ENCODE results near the gene ULK3. TPM values are rescaled to one million over a fixed set of nuclear protein-coding genes. Genes with fewer than 3 reads are reported as not detected.

Gene ULK3
- total RNA-seq, 1 donor from 2014 or later = 52.1 TPM

DNA sequence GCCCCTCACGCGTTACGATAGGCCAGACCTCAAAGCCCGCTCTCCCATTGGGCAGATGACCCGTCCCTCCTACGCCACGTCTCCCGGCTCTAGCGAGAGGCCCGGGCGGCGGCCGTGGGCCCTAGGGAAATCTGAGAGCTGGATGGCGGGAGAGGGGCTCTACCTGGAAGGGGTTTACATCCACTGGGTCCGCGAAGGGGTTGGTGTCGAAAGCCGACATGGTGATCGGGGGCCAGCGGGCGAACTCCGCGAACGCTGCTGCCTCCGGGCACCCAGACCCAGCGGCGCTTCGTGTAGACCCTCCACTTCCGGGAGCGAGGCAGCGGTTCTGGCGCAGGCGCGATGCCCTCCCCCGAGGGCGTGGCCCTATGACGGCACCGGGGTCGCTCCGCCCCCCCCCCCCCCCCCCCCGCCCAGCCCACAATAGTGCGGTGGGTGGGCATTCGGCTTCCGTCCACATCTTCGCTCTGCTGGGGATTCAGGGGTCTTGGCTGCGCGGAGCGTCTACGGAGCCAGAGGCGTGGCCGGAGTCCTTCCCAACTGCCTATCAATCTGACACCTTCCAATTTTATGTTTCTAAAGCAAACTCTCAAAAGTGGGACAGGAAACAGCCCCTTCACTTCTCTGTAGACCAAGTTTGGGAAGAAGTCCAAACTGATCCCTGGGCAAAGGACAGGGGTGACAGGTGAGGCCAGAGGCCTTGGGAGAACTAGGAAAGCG lies 30.2 kb upstream of the ULK3 start, which contains the start of gene SCAMP2:
Gene SCAMP2 (minus strand): TSS at position 330 of the 720 bp plus-strand sequence. CDS start 110 bp downstream, at position 220.
- Mint-ChIP-seq H3K27ac (peak within 1 kb of the TSS; percentile 94), H3K9me3 (no peaks in the 10 kb centered on the region), H3K4me1 (peaks cover 50% of the 10 kb centered on the region), H3K36me3 (ENCODE audit: low read depth) (peaks cover 31% of the 10 kb centered on the region), H3K4me3 (peak within 1 kb of the TSS; percentile 90), H3K27me3 (no peaks in the 10 kb centered on the region)
- peak; percentile 93 for ATAC-seq (ENCODE audit: low read depth)
- ChIA-PET CTCF (interaction anchor here (0.9 to 1.3 kb wide), 2 partner anchors 28 to 29 kb away, joined by 5 to 7 read pairs; no protein-coding TSS in a partner anchor), POLR2A (interaction anchor here (0.5 to 2.6 kb wide), 16 partner anchors 10 to 767 kb away, joined by 3 to 17 read pairs (median 4); partner anchors contain the start of genes FAM219B, IMP3, MPI and SIN3A)
- DNase-seq = peak; percentile 90
- intact Hi-C loops (cut with micrococcal nuclease) = loop anchor here (1.0 to 2.0 kb wide), 7 partner anchors 17 to 332 kb away; partner anchors contain the start of genes ARID3B, CLK3, COX5A and FAM219B
- TF ChIP-seq, protein P1, sequence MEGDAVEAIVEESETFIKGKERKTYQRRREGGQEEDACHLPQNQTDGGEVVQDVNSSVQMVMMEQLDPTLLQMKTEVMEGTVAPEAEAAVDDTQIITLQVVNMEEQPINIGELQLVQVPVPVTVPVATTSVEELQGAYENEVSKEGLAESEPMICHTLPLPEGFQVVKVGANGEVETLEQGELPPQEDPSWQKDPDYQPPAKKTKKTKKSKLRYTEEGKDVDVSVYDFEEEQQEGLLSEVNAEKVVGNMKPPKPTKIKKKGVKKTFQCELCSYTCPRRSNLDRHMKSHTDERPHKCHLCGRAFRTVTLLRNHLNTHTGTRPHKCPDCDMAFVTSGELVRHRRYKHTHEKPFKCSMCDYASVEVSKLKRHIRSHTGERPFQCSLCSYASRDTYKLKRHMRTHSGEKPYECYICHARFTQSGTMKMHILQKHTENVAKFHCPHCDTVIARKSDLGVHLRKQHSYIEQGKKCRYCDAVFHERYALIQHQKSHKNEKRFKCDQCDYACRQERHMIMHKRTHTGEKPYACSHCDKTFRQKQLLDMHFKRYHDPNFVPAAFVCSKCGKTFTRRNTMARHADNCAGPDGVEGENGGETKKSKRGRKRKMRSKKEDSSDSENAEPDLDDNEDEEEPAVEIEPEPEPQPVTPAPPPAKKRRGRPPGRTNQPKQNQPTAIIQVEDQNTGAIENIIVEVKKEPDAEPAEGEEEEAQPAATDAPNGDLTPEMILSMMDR (IDR thresholded peaks at IDR 0.05) = no peak

DNA sequence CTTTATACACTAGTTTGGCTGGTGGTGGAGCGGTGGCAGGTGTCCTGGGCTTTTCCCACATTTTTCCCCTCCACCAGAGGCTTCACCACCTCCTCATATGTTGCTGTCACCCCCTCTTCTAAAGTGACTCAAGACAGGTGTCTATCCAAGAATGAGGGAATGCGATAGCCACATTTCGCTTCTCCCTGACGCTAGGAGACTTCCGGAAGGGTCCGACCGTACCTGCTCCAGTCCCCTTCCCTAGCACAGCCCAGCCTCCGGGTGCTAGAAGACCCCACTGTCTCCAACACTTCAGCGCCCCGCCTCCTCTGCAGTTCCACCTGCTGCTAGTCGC lies 29.7 kb upstream of the ULK3 start:
- TF ChIP-seq, protein P1 (IDR thresholded peaks at IDR 0.05) = no peak
- H3K4me1 Mint-ChIP-seq = peaks cover 56% of the 10 kb centered on the region
- POLR2A ChIA-PET = interaction anchor here (0.6 to 2.6 kb wide), 10 partner anchors 10 to 579 kb away, joined by 3 to 17 read pairs (median 10); partner anchors contain the start of genes FAM219B, MPI, PPCDC and SIN3A
- DNase-seq (no peak), ATAC-seq (ENCODE audit: low read depth) (no peak)
- peak overlapping the region; percentile 90 for H3K4me3 Mint-ChIP-seq
- H3K27ac Mint-ChIP-seq = peak overlapping the region; percentile 94
- H3K27me3 Mint-ChIP-seq = no peaks in the 10 kb centered on the region
- peaks cover 36% of the 10 kb centered on the region for H3K36me3 Mint-ChIP-seq (ENCODE audit: low read depth)
- CTCF ChIA-PET = interaction anchor here (1.3 kb wide), 1 partner anchor 29 kb away, joined by 5 read pairs; no protein-coding TSS in a partner anchor
- H3K9me3 Mint-ChIP-seq = no peaks in the 10 kb centered on the region
- intact Hi-C loops (cut with micrococcal nuclease) = loop anchor here (1.0 to 2.0 kb wide), 7 partner anchors 18 to 332 kb away; partner anchors contain the start of genes ARID3B, CLK3, COX5A and FAM219B

DNA sequence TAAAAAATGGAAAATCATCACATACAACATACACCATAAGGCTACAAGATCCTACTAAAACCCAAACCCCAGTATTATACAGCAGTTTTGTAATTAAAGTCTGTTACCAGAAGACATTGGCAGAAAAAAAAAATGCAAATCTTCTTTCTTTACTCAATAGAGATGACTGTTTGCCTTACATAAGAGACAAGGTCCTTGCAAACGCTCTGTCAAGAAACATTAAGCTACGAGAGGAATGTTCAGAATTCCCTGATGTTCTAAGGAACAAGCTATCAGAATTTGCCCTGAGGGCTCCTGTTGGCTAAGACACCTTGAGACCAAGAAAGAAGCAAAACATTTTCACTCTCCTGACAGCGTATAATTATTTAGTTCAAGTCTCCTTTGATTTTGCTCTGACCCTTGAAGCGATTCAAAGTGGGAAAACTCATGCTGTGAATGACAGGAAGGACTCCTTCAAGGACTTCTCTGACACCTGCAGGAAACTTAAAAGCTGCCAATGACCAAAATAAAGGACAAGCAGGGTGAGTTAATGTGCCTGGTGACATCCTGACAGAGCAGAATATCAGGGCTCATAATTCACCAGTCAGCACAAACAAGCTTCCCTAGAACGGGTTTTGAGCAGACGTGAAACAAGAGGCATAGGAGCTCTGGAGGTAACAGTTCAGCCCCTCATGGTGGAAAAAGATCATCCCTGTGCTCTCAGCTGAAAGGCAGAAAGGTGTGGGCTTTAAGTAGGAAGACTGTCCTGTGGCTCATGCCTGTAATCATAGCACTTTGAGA lies 27.7 kb upstream of the ULK3 start:
- Mint-ChIP-seq H3K36me3 (ENCODE audit: low read depth) (peaks cover 48% of the 10 kb centered on the region), H3K9me3 (no peaks in the 10 kb centered on the region), H3K27ac (peak overlapping the region; percentile 92), H3K27me3 (no peaks in the 10 kb centered on the region), H3K4me1 (peaks cover 76% of the 10 kb centered on the region), H3K4me3 (peak overlapping the region; percentile 82)
- POLR2A ChIA-PET = interaction anchor here (0.7 to 3.8 kb wide), 13 partner anchors 10 to 90 kb away, joined by 3 to 35 read pairs (median 7); partner anchors contain the start of genes COX5A, FAM219B, MPI and ULK3
- CTCF ChIA-PET = interaction anchor here (0.6 to 2.6 kb wide), 10 partner anchors 12 to 235 kb away, joined by 3 to 18 read pairs (median 4); partner anchors contain the start of genes MPI and ULK3
- intact Hi-C loops (cut with micrococcal nuclease) = loop anchor here (1.0 kb wide), 1 partner anchor 13 kb away; no protein-coding TSS in a partner anchor
- no peak for ATAC-seq (ENCODE audit: low read depth)
- TF ChIP-seq, protein P1 (IDR thresholded peaks at IDR 0.05) = no peak
- DNase-seq = no peak

DNA sequence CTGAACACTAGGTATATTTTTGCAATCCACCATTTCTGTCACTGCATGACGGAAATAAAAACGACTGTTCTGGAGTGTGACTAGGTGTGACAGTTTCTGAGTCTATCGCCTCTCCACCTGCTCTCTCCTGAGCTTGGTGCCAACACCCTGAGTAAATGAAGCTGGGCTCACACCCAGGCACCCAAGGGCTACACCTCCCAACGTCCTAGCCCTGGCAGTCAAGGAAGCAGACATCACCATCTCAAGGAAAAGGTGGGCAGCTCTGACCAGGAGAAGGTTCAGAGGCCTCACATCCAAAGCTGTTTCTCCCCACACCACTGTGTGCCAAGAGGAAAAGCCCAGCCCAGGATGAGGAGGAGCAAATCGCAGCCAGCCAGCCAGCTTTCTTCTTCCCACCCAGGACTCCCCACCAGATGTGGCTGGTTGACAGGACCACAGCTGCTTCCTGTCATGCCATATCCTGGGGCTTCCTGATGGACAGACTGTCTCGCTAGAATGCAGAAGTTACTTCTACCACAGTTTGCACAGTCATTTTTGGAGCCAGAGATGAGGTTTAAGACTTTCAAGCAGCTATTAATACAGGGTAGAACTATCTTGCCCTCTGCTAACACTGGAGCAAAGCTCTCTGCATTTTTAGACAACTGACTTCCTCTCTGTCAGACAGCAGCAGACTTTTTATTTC lies 26.9 kb upstream of the ULK3 start:
- DNase-seq (no peak), ATAC-seq (ENCODE audit: low read depth) (peak; percentile 26)
- H3K9me3 Mint-ChIP-seq = no peaks in the 10 kb centered on the region
- H3K27me3 Mint-ChIP-seq = no peaks in the 10 kb centered on the region
- ChIA-PET CTCF (interaction anchor here (0.6 to 2.6 kb wide), 10 partner anchors 12 to 234 kb away, joined by 3 to 18 read pairs (median 3); partner anchors contain the start of genes MPI and ULK3), POLR2A (interaction anchor here (0.6 to 3.8 kb wide), 20 partner anchors 9 to 173 kb away, joined by 3 to 35 read pairs (median 5); partner anchors contain the start of genes COX5A, FAM219B, MPI and ULK3)
- intact Hi-C loops (cut with micrococcal nuclease) = loop anchor here (1.0 kb wide), 1 partner anchor 13 kb away; no protein-coding TSS in a partner anchor
- peak overlapping the region; percentile 82 for H3K4me3 Mint-ChIP-seq
- peak overlapping the region; percentile 92 for H3K27ac Mint-ChIP-seq
- H3K36me3 Mint-ChIP-seq (ENCODE audit: low read depth) = peaks cover 50% of the 10 kb centered on the region
- H3K4me1 Mint-ChIP-seq = peaks cover 82% of the 10 kb centered on the region
- TF ChIP-seq, protein P1 (IDR thresholded peaks at IDR 0.05) = no peak

All from activated B cell treated with CpG ODN at 0.5 μM for 24 hours (primary cell).